Measurements from ENCODE around the gene FYN.

The FYN gene

GRCh38 chr6:111880181-111880888 is 7.1 kb upstream of the FYN start:
- no peak for DNase-seq

- DNase-seq: no peak
Observed at GRCh38 chr6:111875741-111876140, 2.5 kb upstream of the FYN start.

- DNase-seq: no peak
Observed at GRCh38 chr6:111874025-111874415, 768 bp upstream of the FYN start.

GRCh38 chr6:111872401-111873177 is 663 bp downstream of the FYN start:
- no peak for DNase-seq

DNA sequence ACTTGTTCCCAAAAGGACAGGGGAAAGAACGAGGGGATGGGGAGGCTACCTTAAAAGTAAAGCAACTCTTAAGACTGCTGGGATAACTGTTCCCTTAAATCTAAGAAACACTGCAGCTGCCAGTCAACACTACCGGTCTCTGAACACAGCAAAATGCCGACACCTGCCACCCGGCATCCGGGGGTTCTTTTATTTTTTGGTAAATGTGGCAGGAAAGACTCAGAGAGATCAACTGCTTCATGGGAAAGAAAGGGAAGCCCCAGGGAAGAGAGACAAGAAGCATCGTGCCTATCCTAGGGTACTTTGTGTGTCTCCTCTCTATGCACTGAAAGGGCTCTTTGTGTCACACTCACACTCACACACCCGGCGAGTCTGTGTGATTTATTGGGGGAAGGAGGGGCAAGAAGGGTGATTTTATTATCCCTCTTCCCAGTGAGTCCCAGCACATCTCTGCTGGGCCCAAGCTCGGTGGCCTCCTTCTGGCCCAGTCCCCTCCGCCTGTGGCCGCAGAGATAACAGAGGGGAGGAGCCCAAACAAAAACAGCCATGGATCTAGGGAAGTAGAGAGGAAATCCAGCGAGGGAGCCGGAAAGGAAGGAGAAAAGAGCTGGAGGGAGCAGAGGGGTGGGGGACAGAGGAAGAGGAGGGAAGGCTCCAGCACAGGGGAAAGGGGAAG is 1.4 kb downstream of the FYN start:
- no peak for DNase-seq

DNA sequence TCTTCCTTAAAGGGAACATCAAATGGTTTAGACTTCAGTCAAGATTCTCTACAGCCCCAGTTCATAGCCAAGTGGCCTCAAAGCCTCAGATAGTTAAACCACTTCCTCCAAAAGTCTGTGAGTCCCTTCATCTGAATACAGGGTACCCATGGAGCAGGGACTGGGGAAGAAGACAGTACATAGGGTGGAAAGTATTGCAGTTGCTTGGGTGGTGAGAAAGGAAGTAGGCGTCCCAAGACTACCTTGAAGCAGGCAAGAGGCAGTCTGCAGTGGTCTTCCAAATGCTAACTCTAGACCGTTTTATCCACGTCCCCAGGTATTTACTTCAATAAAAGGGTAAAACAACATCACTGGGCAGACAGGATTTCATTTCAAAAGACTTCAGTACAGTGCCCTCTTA is 2.0 kb downstream of the FYN start:
- DNase-seq: no peak

- DNase-seq: no peak
Observed at GRCh38 chr6:111870742-111871064, 2.5 kb downstream of the FYN start.

DNA sequence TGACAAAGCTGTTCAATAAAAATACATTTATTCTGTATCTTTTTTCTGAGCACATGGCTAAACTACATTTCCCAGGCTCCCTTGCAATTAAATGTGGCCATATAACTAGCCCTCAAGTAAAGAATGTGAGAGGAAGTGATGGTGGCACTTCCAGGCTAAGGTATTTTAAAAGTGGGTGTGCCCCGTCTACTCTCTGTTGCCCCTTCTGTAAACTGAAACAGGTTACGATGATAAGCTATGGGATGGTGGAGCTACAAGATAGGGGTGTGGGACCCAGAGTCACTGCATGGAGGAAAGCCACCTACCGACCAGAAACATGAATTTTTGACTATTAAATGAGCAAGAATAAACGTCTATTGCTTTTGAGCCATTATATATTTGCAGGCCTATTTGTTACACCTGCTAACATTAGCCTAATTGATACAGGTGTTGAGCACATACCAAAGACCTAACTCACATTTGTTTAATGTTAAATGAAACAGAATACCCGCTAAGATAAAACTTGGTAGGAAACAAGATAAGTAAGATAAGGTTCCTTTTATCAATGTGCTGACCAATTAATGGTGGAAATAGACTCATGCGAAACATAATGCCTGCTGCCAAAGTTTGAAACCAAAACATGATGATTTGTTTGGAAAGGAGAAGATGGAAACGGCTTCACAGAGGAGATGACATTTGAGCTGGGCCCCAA is 3.1 kb downstream of the FYN start:
- DNase-seq: no peak

- no peak for DNase-seq
Observed at GRCh38 chr6:111866857-111867256, 6.4 kb downstream of the FYN start.

DNA sequence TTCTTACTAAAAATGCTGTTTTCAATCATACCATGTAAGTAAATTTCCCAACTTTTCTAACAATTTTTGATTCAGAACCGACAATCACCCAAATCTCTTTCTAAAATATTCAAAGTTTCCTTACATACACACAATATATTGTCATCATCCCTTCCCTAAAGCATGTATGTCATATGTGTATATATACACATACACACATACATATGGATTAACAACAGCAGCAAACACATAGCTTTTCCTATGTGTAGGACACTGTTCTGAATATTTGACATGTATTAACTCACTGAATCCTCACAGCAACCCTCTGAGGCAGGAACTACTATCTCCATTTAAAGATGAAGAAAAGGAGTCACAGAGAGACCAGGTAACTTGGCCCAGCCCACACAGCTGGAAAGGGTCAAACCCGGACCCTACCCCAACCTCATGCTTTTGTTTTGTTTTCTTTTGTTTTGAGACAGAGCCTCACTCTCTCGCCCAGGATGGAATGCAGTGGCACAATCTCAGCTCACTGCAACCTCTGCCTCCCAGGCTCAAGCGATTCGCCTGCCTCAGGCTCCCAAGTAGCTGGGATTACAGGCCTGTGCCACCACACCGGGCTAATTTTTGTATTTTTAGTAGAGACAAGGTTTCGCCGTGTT is 7.2 kb downstream of the FYN start:
- DNase-seq: no peak

DNA sequence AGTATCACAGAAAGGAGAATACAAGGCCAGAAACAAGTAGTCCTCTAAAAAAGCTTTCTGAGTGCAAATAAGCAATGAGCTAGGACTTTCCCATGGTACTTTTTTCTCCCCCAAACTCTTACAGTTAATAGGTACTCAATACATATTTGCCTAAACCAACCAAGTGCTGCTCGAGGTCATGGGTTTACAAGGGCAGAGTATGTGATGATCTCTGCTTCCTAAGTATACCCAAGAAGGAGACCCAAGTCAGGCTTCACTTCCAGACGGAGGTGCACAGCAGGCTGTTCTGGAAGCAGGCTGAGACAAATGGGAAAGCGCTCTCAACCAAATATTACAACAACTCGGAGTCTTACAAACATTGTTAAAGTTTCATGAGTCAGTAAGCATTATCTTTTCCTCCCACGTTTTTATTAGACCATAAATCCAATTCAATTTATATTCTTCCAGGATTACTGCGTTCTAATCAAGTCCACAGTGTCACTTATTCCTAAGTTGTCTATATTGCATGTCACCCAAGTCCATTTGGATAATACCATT is 8.1 kb downstream of the FYN start:
- DNase-seq: no peak

DNA sequence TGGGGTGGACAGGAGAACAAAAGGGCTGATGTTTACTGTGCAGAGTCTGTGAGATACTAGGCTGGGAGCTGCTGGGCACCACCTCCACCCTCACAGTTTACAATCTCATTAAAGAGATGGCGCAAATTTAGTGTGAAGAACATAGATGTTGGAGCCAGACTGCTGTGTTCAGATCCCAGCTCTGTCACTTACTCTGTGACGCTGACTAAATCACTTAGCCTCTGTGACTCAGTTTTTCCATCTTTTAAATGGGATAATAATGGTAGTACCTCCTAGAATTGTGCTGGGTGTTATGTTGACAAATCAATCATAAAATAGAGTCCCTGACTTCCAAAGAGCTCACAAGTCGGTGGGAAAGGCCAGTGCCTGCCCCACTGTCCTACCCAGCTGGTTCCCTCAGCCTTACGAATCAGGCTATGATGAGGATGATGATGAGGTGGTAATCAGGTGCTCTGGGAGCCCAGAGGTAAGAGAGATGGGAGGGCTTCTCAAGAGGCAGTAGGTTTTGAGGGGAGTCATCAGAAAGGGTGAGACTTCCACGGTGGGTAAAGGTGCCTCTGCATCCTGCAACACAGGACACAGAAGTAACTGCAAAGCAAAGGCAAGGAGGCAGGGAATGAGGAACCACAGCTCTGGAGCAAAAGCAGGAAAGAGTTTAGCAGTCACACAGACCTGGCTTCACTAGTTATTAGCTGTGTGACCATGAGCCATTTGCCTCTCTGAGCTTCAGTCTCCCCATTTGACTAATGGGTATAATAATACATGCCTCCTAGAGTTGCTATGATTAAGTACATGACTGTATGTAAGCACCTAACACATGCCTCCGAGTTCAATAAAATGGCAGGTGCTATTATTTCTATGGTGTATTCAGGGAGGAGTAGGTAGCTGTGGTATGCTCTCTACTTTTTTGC is 8.9 kb downstream of the FYN start:
- DNase-seq: no peak

GRCh38 chr6:111862741-111863140 is 10.5 kb downstream of the FYN start:
- no peak for DNase-seq

DNA sequence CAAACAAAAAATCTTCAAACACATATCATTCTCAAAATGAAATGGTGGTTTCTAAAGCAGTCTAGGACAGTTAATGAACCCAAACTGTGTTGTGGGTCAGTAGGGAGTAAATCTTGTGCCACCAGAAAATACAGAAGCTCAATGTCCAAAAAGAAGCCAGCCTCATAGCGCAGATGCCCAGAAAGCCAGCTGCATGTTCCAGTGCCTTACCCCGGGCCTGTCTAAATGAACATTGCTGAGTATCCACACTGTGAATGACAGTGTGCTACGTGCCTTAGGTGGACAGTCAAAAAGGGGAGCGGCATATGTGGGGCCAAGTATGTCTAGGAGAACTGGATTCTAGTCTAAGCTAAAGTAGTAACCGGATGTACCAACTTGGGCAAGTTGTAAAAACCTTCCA is 10.9 kb downstream of the FYN start:
- no peak for DNase-seq

DNA sequence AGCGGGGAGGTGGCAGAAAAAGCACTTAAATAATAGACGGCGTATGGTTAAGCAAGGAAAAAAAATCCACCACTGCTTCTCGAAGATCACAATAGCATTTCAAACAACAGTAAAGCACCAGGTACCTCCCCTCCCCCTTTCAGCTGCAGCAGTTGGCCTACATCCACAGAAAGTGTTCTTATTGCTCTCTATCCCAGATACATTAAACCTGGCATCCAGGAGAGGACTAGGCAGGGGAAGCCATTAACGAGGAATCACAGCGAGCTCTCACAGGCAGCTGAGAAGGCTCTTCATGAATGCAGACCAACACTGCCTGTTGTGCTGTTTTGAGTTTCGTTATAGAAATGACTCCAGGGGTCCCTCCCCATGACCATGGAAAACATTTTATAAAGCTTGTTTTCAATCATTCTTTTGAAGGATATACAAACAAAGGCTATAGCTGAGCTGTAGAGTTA is 11.8 kb downstream of the FYN start:
- peak; percentile 10 for DNase-seq

GRCh38 chr6:111858347-111858746 is 14.9 kb downstream of the FYN start:
- no peak for DNase-seq

- no peak for DNase-seq
Observed at GRCh38 chr6:111857674-111858337, 15.4 kb downstream of the FYN start.

DNA sequence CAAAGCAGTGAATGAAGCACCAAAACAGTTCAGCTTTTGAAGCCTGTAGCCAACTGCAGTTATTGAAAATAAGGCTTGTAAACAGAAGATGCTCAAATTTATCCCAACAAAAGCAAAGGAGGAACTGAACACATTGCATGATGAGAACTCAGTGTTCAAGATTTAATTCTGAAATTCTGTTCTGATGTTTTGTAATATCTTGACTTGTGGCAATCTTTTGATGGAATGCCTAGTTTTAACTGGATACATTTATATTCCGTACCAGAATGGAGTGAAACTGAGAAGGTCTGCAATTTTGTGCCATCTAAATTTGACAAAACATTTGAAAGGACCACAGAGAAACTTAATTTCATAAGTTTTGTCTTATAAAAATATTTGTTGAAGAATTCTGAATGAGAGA is 17.5 kb downstream of the FYN start:
- no peak for DNase-seq

GRCh38 chr6:111854683-111855082 is 18.6 kb downstream of the FYN start:
- DNase-seq: no peak

- no peak for DNase-seq
Observed at GRCh38 chr6:111852725-111853124, 20.5 kb downstream of the FYN start.
